GM19025 (cell line): ENCODE data around the gene KIF6.
A peak's percentile ranks its signal among the peaks of the same experiment; 100 is the strongest.
"Not testable (repeated sequence)": the region's sequence is repeated elsewhere in the genome, so short reads cannot be mapped to it uniquely, and the experiment has no call there.

Experiments used
- ATAC-seq: cut with Tn5 transposase; IDR thresholded peaks from one replicate; pipeline ENCODE4 v1.9.1; 2021; ENCODE audit warnings: mild to moderate bottlenecking, low read depth, moderate library complexity; ENCODE audit not compliant: unreplicated experiment

Gene KIF6

GRCh38 chr6:39723350-39723749 lies 1.9 kb downstream of the KIF6 start:
- ATAC-seq, result not testable (repeated sequence)

GRCh38 chr6:39714802-39715201 lies 10.4 kb downstream of the KIF6 start:
- ATAC-seq, result no peak

DNA sequence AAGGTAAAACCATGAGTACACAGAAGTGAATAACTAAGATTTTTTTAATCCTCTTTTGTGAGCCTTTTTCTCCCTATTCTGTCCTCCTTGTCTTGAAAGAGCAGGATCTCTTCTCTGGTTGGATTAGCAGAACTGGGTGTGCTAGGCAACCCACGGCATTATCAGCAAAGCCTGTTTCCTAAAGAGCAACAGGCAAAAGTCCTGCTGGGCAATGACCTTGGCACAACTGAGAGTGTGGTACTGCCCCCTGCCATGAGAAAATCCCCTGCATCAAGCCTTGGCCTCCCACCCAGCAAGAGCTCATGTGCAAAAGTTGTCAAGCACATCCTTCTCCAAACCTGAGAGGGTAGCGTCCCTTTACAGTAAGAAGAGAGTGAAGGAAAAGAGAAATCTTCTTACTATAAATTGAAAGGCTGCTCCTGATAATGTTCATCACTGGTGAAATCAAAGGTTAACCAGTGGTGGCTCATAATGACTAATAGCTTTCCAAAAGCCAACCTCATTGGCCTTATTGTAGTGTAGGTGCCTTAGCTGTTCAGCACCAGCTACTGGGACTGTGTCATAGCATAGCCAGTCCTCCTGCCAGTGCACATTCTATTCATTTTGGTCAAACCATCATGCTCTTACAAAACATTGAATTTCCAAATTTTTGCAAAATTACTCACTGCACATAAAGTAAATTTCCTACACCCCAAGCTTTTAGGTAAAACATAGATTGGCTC lies 17.1 kb downstream of the KIF6 start:
- no peak for ATAC-seq

- ATAC-seq, result no peak
Observed at GRCh38 chr6:39706819-39707335, 18.3 kb downstream of the KIF6 start.

DNA sequence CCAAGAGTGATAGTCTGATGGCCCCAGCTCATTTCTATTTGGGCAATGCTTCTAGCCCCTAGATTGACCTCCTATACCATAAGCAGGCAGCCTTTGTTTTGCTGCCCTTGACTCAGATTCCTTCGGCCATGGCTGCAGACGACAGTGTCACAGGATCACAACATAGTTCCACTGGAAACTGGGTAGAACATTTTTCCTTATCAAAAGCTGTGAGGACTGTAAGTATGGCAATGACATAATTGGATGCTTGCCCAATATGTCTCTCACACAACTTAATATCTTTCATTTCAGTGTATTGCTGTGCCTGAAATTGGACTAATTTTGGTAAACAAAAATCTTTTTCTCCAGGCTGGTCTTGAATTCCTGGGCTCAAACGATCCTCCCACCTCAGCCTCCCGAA lies 22.9 kb downstream of the KIF6 start:
- ATAC-seq, result no peak

- ATAC-seq, result no peak
Observed at GRCh38 chr6:39700362-39700761, 24.8 kb downstream of the KIF6 start.

DNA sequence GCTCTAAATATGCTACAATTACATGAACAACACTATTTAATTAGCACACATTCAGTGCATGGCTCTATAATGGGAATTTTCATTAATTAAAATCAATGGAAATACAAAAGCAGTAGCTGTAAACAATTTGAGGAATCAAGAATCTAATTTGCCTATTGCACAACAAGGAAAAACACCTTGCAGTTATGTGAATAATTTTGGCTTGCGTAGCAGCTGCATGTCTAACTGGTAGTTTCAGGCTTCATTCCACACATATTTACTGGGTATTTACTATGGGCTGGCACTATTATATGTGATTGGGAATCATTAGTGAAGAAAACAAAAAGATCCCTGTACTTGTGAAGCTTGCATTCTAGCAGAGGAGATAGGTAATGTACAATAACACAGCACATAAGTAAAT lies 26.4 kb downstream of the KIF6 start:
- no peak for ATAC-seq

- peak; percentile 54 for ATAC-seq
Observed at GRCh38 chr6:39696986-39697788, 28.0 kb downstream of the KIF6 start.

GRCh38 chr6:39695447-39695846 lies 29.8 kb downstream of the KIF6 start:
- ATAC-seq, result peak; percentile 58

GRCh38 chr6:39693206-39693605 lies 32.0 kb downstream of the KIF6 start:
- ATAC-seq, result no peak

GRCh38 chr6:39688494-39688893 lies 36.7 kb downstream of the KIF6 start:
- ATAC-seq, result no peak

GRCh38 chr6:39686976-39687375 lies 38.2 kb downstream of the KIF6 start:
- ATAC-seq, result no peak

DNA sequence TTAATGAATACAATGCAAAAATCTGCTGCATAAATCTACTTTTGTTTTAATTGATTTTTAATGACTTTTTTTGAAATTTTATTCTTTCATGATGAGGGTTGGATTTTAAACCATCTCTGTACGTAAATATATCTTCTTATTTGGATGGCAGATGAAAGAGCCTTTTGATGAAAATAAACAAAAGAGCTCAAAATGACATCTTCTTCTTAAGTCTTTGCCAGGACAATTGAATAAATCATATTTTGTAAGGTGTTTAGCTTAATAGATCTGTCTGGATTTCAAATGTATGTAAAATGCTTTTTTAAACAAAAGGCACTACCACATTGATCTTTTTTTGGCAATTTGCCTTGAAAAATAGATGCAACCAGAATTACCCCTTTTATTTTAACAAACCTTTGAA lies 39.3 kb downstream of the KIF6 start:
- no peak for ATAC-seq

- ATAC-seq, result no peak
Observed at GRCh38 chr6:39685489-39685826, 39.8 kb downstream of the KIF6 start.

DNA sequence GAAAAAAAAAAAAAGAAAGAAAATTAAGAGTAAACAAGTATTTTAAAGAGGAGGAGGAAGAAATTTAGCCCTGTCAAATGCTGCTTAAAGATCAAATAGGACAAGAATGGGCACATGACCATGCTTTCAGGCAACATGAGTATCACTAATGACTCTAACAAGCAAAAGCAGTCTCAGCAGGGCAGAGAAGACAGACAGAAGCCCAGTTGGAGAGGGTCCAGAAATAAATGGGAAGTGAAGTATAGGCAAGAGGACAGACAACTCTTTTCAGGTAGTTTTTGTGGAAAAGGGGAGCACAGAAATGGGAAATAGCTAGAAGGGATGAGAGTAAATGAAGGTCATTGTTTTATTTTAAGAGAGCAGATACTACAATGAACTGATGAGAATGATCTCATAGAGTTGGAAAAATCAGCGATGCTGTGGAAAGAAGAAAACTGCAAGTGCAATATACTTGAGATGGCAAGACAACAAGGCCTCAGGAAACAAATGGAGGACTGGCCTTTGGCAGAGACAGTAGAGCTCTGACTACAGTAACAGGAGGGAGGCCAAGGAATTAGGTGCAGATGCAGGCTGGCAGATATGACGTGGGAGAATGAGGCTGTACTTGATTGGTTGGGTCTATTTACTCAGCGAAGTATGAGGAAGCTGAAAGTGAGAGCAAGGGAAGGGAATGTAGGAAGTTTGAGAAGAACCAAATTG lies 40.3 kb downstream of the KIF6 start:
- no peak for ATAC-seq

GRCh38 chr6:39681674-39682121 lies 43.5 kb downstream of the KIF6 start:
- no peak for ATAC-seq

DNA sequence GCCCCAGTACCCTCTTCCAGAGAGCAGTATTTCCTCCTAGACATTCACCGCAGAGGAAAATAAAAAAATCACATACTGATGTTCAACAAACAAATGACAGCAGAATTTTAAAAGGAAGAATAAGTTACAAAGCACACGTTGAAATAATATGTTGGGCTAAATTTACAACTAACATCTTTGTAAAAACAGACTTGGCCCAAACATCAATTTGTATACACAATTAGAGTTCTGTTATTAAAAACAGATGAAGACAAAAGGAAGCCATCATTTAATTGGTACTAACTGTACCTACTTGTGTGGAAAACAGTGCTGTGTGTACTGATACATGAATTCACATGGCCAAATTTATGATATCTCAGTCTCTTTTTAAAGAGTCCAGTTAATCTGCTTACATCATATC lies 46.3 kb downstream of the KIF6 start:
- ATAC-seq, result no peak

DNA sequence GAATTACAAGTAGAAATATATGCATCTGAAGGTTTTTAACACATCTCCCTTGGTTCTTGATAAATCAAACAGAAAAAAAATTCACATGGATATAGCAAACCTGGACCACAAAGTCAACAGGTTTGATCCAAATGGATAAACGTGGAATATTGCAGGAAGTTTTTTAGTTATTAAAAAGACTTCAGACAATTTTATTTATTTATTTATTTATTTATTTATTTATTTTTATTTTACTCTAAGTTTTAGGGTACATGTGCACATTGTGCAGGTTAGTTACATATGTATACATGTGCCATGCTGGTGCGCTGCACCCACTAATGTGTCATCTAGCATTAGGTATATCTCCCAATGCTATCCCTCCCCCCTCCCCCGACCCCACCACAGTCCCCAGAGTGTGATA lies 47.9 kb downstream of the KIF6 start:
- ATAC-seq, result not testable (repeated sequence)

DNA sequence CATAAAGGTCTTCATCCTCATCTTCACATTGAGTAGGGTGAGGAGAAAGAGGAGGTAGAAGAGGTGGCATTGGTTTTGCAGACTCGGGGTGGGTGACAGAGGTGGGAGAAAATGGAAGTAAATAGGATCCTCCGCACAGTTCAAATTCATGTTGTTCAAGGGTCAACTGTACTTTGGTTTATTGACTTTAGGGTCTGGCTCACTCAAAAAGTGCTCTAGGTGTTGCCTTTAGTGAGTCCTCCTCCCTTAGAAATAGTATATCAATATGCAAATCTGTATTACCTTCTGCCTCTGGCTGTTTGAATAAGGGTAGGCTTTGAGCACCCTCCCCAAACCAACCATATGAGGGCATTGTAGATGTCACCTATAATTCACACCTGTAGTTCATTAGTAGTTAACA lies 54.7 kb downstream of the KIF6 start:
- ATAC-seq, result no peak

GRCh38 chr6:39669973-39670342 lies 55.2 kb downstream of the KIF6 start:
- ATAC-seq, result no peak
